Liver (tissue), 9 donors: ENCODE data around the gene KSR2. TPM values are rescaled to one million over a fixed set of nuclear protein-coding genes. Genes with fewer than 3 reads are reported as not detected.

Source experiments
- DNase-seq: peaks from one replicate; pipeline ENCODE4 v3.0.0-alpha.2; 2017; ENCODE audit warnings: low spot score
- H3K27ac ChIP-seq, 2 donors: one replicate each; pipeline ENCODE4 v1.7.0; 2013; ENCODE audit warnings: inconsistent platforms in 2 of 2, low read length in 2 of 2, control low read depth in 1 of 2, low read depth in 1 of 2, mild to moderate bottlenecking in 1 of 2
- H3K27me3 ChIP-seq, 4 donors: one replicate each; pipeline versions ENCODE4 v1.6.1 to v1.7.0; 2013; ENCODE audit warnings: low read length in 3 of 4, inconsistent platforms in 1 of 4, mild to moderate bottlenecking in 1 of 4, moderate library complexity in 1 of 4; ENCODE audit not compliant: control insufficient read depth in 4 of 4, insufficient read depth in 4 of 4
- H3K36me3 ChIP-seq, 4 donors: one replicate each; pipeline versions ENCODE4 v1.6.1 to v1.7.0; 2013; ENCODE audit warnings: low read length in 3 of 4, mild to moderate bottlenecking in 3 of 4, low read depth in 1 of 4, moderate library complexity in 1 of 4; ENCODE audit not compliant: control insufficient read depth in 4 of 4, insufficient read depth in 3 of 4
- H3K4me1 ChIP-seq, 4 donors: one replicate each; pipeline versions ENCODE4 v1.6.1 to v1.7.0; 2013; ENCODE audit warnings: low read length in 3 of 4, mild to moderate bottlenecking in 3 of 4, moderate library complexity in 1 of 4; ENCODE audit not compliant: control insufficient read depth in 4 of 4, insufficient read depth in 4 of 4
- H3K4me3 ChIP-seq, 3 donors: one replicate each; pipeline versions ENCODE4 v1.6.1 to v1.7.0; 2013; ENCODE audit warnings: low read length in 3 of 3, control low read depth in 1 of 3, low read depth in 1 of 3, mild to moderate bottlenecking in 1 of 3
- H3K9ac ChIP-seq, 2 donors: one replicate each; pipeline ENCODE4 v1.7.0; 2013; ENCODE audit warnings: low read length in 2 of 2, mild to moderate bottlenecking in 2 of 2, moderate library complexity in 2 of 2, control low read depth in 1 of 2, low read depth in 1 of 2
- H3K9me3 ChIP-seq, 4 donors: one replicate each; pipeline versions ENCODE4 v1.6.1 to v1.7.0; 2013; ENCODE audit warnings: low read length in 3 of 4; ENCODE audit not compliant: control insufficient read depth in 4 of 4
- EGR1 ChIP-seq, 2 donors: IDR thresholded peaks; 2 replicates each; pipeline ENCODE4 v1.6.1; 2016 to 2018; ENCODE audit warnings: antibody characterized with exemption in 2 of 2, low read depth in 2 of 2
- FOXA1 ChIP-seq: IDR thresholded peaks from 2 replicates; pipeline ENCODE4 v1.6.1; 2016; ENCODE audit warnings: antibody characterized with exemption
- FOXA2 ChIP-seq: IDR thresholded peaks from 2 replicates; pipeline ENCODE4 v1.6.1; 2016; ENCODE audit warnings: antibody characterized with exemption
- GABPA ChIP-seq, 2 donors: IDR thresholded peaks in 1 of 2; conservative IDR thresholded peaks in 1 of 2; 2 replicates each; pipeline ENCODE4 v1.6.1; 2016; ENCODE audit warnings: antibody characterized with exemption in 2 of 2, mild to moderate bottlenecking in 1 of 2, moderate library complexity in 1 of 2
- HNF4A ChIP-seq, 2 donors: conservative IDR thresholded peaks; 2 replicates each; pipeline ENCODE4 v1.6.1; 2016; ENCODE audit warnings: antibody characterized with exemption in 2 of 2, mild to moderate bottlenecking in 2 of 2
- HNF4G ChIP-seq: IDR thresholded peaks from 2 replicates; pipeline ENCODE4 v1.6.1; 2016; ENCODE audit warnings: antibody characterized with exemption
- JUND ChIP-seq, 2 donors: IDR thresholded peaks; 2 replicates each; pipeline ENCODE4 v1.6.1; 2016; ENCODE audit warnings: antibody characterized with exemption in 2 of 2
- NR2F2 ChIP-seq: IDR thresholded peaks from 2 replicates; pipeline ENCODE4 v1.6.1; 2016; ENCODE audit warnings: antibody characterized with exemption
- RAD21 ChIP-seq, 2 donors: IDR thresholded peaks; 2 replicates each; pipeline ENCODE4 v1.6.1; 2016; ENCODE audit warnings: antibody characterized with exemption in 2 of 2, mild to moderate bottlenecking in 2 of 2
- RXRA ChIP-seq, 2 donors: IDR thresholded peaks; 2 replicates each; pipeline ENCODE4 v1.6.1; 2017 to 2018; ENCODE audit warnings: antibody characterized with exemption in 2 of 2, mild to moderate bottlenecking in 1 of 2
- SP1 ChIP-seq: IDR thresholded peaks from 2 replicates; pipeline ENCODE4 v1.6.1; 2018; ENCODE audit warnings: antibody characterized with exemption, mild to moderate bottlenecking
- TAF1 ChIP-seq: conservative IDR thresholded peaks from 2 replicates; pipeline ENCODE4 v1.6.1; 2016; ENCODE audit warnings: antibody characterized with exemption, mild to moderate bottlenecking
- YY1 ChIP-seq: IDR thresholded peaks from 2 replicates; pipeline ENCODE4 v1.6.1; 2016; ENCODE audit warnings: antibody characterized with exemption, mild to moderate bottlenecking
- WGBS: extraction: QIAGEN DNeasy Blood & Tissue Kit; methylation state at CpG from one replicate; pipeline ENCODE4 v1.1.7; 2013; 5-methylcytosine and 5-hydroxymethylcytosine counted together
- polyA plus RNA-seq, 2 donors: library from polyadenylated mRNA; stranded (reverse) in 1 of 2; unstranded in 1 of 2; fragments of 200-250 nt in 1 of 2; fragments of >200 nt in 1 of 2; fragmentation: Nextera tagmentation in 1 of 2; extraction: Ambion mirVana in 1 of 2; gene quantifications; one replicate each; pipeline versions ENCODE4 v1.2.1 to v1.2.3, GENCODE V29; 2013 to 2015
- total RNA-seq, 2 donors: library from RNA; depleted of rRNA; stranded (reverse); fragments of >200 nt; gene quantifications; one replicate each; pipeline ENCODE4 v1.2.3, GENCODE V29; 2014
- TF ChIP-seq, protein P1 (sequence below): IDR thresholded peaks from 2 replicates; pipeline ENCODE4 v1.6.1; 2016; ENCODE audit warnings: antibody characterized with exemption
- TF ChIP-seq, protein P2 (sequence below): IDR thresholded peaks from 2 replicates; pipeline ENCODE4 v1.6.1; 2016; ENCODE audit warnings: antibody characterized with exemption
- TF ChIP-seq, protein P3 (sequence below): IDR thresholded peaks from 2 replicates; pipeline ENCODE4 v1.6.1; 2016; ENCODE audit warnings: antibody characterized with exemption, mild to moderate bottlenecking
- TF ChIP-seq, protein P4 (sequence below): IDR thresholded peaks from 2 replicates; pipeline ENCODE4 v1.6.1; 2016; ENCODE audit warnings: antibody characterized with exemption
- donor health status: healthy.
- donor health status: healthy.
- donor health status: healthy.
- donor health status: healthy.
- donor health status: healthy.

The KSR2 gene
- total and polyA plus RNA-seq, 4 donors, result under 0.01 to 0.02 (median under 0.01) TPM; not detected in 1

DNA sequence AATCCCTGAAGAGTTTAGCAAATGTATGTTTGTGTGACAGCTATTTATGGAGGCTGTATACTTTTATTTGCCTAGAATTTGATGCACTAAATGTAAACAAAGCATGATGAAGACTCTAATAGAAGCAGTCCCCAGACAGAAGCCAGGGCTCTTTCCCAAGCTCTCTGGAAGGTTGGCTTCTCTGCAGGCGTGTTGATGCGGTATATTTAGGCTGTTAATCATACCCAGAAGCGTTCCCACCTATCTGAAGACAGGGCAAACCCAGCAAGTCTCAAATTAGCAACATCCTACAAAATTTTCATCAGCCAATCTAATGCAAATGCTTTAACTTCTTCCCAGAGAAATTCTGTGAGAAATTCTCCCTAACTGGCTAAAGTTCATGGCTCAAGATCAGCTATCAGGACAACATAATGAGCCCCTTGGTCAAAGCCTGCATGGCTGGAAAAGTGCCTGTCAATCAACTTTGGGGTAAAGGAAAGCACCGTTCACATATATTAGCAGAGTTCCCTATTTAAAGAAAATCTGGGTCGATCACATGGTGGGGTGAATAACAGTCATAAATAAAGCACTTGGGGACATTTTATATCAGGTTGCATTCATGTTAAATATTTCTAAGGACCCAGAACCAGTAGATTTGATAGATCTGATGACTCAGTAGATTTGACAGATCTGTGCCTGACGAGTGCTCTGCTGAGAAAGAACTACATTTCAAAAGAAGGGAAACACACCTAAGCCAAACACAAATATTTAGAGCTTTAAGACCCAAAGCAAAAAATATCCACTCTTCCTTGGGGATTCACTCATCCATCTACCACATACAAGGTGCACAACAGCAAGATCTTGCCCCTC is 46.6 kb downstream of the KSR2 start:
- no peak for TF ChIP-seq FOXA2
- no peak for TF ChIP-seq NR2F2
- no peak for TF ChIP-seq GABPA (IDR thresholded peaks at IDR 0.05 in 1 of 2, conservative IDR thresholded peaks at IDR 0.05 in 1 of 2)
- TF ChIP-seq RXRA (IDR thresholded peaks at IDR 0.05), result no peak
- TF ChIP-seq YY1, result no peak
- no peak for TF ChIP-seq SP1
- no peak for TF ChIP-seq TAF1
- TF ChIP-seq, protein P1, sequence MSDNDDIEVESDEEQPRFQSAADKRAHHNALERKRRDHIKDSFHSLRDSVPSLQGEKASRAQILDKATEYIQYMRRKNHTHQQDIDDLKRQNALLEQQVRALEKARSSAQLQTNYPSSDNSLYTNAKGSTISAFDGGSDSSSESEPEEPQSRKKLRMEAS, result no peak
- no peak for TF ChIP-seq EGR1 (IDR thresholded peaks at IDR 0.05; ENCODE audit: low read depth in 2 of 2)
- no peak for TF ChIP-seq JUND (IDR thresholded peaks at IDR 0.05)
- no peak for TF ChIP-seq HNF4G
- TF ChIP-seq, protein P2, sequence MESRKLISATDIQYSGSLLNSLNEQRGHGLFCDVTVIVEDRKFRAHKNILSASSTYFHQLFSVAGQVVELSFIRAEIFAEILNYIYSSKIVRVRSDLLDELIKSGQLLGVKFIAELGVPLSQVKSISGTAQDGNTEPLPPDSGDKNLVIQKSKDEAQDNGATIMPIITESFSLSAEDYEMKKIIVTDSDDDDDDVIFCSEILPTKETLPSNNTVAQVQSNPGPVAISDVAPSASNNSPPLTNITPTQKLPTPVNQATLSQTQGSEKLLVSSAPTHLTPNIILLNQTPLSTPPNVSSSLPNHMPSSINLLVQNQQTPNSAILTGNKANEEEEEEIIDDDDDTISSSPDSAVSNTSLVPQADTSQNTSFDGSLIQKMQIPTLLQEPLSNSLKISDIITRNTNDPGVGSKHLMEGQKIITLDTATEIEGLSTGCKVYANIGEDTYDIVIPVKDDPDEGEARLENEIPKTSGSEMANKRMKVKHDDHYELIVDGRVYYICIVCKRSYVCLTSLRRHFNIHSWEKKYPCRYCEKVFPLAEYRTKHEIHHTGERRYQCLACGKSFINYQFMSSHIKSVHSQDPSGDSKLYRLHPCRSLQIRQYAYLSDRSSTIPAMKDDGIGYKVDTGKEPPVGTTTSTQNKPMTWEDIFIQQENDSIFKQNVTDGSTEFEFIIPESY, result no peak
- TF ChIP-seq HNF4A (conservative IDR thresholded peaks at IDR 0.05), result no peak
- TF ChIP-seq, protein P3, sequence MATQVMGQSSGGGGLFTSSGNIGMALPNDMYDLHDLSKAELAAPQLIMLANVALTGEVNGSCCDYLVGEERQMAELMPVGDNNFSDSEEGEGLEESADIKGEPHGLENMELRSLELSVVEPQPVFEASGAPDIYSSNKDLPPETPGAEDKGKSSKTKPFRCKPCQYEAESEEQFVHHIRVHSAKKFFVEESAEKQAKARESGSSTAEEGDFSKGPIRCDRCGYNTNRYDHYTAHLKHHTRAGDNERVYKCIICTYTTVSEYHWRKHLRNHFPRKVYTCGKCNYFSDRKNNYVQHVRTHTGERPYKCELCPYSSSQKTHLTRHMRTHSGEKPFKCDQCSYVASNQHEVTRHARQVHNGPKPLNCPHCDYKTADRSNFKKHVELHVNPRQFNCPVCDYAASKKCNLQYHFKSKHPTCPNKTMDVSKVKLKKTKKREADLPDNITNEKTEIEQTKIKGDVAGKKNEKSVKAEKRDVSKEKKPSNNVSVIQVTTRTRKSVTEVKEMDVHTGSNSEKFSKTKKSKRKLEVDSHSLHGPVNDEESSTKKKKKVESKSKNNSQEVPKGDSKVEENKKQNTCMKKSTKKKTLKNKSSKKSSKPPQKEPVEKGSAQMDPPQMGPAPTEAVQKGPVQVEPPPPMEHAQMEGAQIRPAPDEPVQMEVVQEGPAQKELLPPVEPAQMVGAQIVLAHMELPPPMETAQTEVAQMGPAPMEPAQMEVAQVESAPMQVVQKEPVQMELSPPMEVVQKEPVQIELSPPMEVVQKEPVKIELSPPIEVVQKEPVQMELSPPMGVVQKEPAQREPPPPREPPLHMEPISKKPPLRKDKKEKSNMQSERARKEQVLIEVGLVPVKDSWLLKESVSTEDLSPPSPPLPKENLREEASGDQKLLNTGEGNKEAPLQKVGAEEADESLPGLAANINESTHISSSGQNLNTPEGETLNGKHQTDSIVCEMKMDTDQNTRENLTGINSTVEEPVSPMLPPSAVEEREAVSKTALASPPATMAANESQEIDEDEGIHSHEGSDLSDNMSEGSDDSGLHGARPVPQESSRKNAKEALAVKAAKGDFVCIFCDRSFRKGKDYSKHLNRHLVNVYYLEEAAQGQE, result no peak
- TF ChIP-seq RAD21 (IDR thresholded peaks at IDR 0.05), result no peak
- no peak for TF ChIP-seq FOXA1
- TF ChIP-seq, protein P4, sequence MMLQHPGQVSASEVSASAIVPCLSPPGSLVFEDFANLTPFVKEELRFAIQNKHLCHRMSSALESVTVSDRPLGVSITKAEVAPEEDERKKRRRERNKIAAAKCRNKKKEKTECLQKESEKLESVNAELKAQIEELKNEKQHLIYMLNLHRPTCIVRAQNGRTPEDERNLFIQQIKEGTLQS, result no peak
- 70% methylated on average over 6 of the region's 6 CpGs for WGBS
- Histone ChIP-seq H3K9ac (no peak overlapping the region), H3K27ac (no peak overlapping the region), H3K4me3 (no peak overlapping the region), H3K27me3 (no peaks in the 10 kb centered on the region), H3K4me1 (no peaks in the 10 kb centered on the region), H3K9me3 (no peaks in the 10 kb centered on the region), H3K36me3 (no peaks in the 10 kb centered on the region)
- no peak for DNase-seq

DNA sequence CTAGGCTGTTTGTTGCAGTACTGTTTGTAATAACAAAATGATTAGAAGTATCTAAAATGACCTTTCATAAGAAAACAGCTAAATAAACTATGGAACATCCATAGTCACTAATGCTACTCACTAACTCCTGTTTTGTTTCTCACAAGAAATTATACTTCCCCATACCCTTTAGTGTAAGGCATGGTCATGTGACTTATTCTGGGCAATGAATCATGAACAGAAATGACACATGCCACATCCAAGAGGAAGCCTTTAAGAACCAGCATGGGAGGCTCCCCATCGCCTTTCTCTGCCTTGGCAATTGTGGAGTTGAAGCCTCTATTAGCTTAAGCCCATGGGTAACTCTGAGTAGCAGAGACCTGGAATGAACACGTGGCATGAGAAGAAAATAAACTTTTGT is 49.3 kb downstream of the KSR2 start:
- H3K4me1 ChIP-seq, result no peaks in the 10 kb centered on the region
- no peak for DNase-seq
- 79% methylated on average over 2 of the region's 2 CpGs for WGBS
- H3K9ac ChIP-seq, result no peak overlapping the region
- no peak overlapping the region for H3K27ac ChIP-seq
- no peak overlapping the region for H3K4me3 ChIP-seq
- no peak for TF ChIP-seq TAF1
- TF ChIP-seq, protein P4, result no peak
- no peak for TF ChIP-seq HNF4A (conservative IDR thresholded peaks at IDR 0.05)
- no peak for TF ChIP-seq GABPA (IDR thresholded peaks at IDR 0.05 in 1 of 2, conservative IDR thresholded peaks at IDR 0.05 in 1 of 2)
- no peak for TF ChIP-seq NR2F2
- TF ChIP-seq RXRA (IDR thresholded peaks at IDR 0.05), result no peak
- no peak for TF ChIP-seq FOXA1
- no peak for TF ChIP-seq EGR1 (IDR thresholded peaks at IDR 0.05; ENCODE audit: low read depth in 2 of 2)
- no peak for TF ChIP-seq YY1
- no peak for TF ChIP-seq SP1
- no peak for TF ChIP-seq JUND (IDR thresholded peaks at IDR 0.05)
- H3K36me3 ChIP-seq, result no peaks in the 10 kb centered on the region
- H3K27me3 ChIP-seq, result no peaks in the 10 kb centered on the region
- no peaks in the 10 kb centered on the region for H3K9me3 ChIP-seq
